Right kidney (tissue), 1 donor: ENCODE results near the gene OSBPL2.

ENCODE experiments used
- DNase-seq: peaks from one replicate; pipeline ENCODE4 v3.0.0-alpha.2; 2016

The OSBPL2 gene

DNA sequence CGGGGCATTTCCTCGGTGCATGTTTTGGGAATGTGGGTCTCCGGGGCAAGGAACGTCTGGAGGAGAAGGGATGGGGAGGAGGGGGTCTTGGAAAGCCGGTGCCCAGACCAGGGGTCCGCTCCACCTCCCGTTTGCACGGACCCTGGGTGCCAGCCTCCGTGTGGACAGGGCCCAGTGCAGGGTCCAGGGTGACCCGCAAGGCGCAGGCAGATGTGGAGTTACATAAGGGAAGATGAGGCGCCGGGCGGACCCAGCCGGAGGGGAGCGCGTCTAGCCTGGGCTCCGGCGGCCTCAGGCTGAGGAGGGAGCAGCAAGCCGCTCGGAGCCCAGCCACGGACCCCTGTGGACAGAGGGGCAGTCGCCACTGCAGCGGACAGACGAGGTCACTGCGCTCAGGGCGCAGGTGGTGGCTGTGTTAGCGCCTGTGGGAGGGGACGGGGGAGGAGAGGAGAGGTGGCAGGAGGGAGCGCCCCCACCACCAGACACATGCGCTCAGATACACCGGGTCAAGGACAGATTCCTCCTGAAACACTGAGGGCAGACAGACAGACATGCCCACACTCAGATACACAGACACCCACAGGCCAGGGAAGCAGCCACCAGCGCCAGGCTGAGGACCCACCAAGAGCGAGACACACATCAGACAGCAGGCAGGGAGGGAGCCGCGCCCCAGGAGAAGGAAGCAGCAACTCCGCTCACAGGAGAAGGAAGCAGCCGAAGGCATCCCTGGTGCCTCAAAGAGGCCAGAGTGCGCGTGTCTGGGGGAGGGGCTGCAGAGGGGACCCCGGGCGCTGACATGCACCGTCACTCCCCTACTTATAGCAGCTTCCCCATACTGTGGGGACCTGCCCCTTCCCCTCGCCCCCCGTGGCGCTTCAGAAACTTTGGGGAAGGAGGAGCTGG lies 17.4 kb upstream of the OSBPL2 start:
- no peak for DNase-seq

DNA sequence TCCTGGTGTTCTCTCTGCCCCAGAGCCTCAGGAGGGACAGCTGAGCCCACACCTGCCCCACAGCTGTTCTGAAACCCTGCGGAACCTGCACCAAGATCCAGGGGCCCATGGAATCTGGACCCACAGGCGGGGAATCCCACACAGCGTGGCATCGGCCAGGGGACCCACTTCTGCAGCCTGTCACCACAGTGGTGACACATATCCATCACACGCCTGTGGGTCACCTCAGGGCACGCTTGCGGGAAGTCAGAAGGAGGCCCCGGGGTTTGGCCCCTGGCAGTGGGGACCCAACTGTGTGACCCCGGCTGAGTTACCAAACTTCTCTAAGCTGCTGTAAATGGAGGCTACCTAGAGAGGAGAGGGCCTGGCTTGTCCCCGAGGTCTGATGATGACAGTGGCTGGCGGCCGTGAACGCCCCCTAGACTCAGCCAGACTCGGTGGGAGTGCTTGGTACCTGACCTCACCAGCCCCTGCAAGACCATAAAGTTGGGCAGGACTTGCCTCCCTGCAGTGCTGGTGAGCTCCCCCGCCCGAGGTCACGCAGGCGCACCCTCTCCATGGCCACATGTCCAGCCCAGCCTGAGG lies 16.0 kb upstream of the OSBPL2 start:
- DNase-seq: no peak

DNA sequence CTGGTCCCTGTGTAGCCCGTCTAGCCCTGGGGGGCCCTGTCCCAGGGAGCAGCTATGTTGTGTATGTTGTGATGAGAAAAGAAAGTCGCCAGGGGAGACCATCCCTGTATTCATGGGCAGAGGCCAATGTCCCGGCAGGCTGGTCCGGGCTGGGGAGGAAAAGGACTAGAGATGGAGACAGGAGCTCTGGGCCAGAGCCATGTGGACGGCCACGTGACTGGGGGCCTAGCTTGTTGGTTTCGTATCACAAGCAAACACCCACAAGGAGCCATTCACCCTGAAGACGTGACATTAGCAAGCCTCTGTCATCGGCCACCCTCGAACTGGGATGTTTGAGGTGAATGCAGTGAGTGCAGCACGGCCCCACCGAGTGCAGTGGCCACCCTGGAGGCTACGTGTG lies 15.3 kb upstream of the OSBPL2 start:
- no peak for DNase-seq

DNA sequence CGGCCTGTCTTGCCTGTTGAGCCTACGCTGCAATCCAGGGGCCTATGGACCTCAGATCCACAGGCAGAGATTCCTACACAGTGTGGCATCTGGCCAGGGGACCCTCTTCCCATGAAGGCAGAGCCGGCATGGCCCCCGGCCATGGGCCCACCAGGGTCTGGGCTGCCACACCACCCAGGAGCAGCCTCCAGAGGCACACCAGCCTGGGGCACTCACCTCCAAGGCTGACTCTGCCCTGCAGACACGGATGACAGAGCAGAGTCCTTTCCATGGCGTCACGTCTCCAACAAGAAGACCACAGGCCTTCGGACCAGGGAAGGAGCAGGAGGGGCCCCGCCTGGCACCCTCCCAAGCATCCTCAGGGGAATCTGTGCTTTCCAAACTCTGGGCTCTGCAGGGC lies 14.8 kb upstream of the OSBPL2 start:
- DNase-seq: no peak

DNA sequence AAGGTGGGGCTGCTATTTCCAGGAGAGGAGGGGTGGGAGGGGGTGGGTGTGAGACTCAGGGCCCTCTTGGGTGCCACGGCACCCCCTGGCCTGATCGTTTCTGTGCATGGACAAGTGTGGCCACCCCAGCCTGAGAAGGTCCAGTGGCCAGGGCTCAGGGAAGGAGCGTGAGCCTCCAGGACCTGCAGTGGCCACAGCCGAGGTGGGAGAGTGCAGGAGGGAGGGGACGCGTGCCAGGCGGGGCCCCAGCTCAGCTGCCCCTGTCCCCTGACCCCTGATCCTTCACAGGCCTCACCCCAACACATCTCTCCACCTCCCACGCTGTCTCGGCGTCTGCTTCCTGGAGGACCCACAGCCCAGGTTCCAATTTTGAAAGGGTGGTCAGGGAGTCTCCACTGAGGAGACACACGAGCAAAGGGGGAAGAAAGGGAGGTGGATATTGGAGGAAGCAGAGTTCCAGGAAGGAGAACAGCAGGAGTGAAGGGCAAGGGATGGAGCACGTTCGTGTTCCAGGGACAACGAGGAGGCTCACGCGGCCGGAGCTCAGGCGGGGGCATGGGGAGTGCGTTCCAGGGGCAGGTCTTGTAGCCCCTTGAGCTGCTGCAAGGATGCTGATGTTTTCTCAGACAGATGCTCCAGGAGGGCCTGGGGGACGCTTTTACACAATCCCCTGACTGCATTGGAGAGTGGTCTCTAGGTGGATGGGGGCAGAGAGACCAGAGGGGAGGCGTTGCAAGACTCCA lies 14.0 kb upstream of the OSBPL2 start:
- no peak for DNase-seq

DNA sequence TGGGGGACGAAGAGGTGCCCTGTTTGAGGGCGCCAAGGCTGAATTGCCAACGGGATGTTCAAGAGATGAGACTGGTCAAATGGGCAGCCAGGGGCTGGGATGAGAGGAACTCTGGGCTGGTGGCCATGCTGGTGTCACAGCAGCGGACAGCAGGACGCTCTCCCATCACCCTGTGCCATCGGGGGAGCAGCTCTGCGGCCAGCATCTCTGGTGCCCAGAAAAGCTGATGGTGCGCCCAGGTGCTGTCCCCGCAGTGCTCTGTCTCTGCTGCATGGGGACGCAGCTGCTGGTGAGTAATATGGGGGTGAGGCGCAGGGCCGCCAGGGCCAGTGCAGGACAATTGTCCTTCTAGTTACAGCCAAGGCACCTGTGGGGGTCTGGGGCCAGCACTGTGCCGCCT lies 13.3 kb upstream of the OSBPL2 start:
- DNase-seq: no peak

DNA sequence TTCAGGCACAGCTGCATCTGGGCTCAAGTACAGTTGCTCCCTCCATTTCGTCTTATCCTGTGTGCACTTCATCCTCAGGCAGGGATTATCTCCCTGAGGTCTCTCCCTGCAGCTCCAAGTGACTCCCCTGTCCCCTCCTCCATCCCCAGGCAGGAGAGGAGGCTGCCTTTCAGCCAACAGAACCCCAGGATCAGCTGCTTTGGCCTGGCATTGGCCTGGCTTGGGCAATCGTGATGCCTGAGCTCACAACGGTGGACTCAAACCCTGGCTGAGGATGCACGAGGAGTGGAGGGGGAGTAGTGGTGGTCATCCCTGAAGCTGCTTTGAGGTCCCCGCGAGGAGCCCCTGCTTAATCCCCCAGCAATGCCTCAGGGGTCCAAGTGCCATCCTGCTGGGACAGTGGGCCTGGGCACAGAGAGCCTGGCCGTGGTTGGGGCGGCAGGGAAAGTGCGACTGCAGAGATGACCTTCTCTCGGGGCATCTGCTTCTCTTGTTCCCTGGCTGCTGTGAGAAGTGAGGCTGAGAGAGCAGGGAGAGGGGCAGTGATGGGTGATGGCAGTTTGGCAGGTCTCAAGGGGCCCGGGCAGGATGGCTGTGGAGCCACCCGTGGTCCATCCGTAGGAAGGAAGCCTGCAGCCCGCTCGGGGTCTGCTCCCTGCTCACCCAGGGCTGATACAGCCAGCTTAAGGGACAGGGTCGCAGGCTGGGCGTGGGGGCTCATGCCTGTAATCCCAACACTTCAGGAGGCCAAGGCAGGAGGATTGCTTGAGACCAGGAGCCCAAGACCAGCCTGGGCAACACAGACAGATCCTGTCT lies 12.3 kb upstream of the OSBPL2 start:
- DNase-seq: no peak

DNA sequence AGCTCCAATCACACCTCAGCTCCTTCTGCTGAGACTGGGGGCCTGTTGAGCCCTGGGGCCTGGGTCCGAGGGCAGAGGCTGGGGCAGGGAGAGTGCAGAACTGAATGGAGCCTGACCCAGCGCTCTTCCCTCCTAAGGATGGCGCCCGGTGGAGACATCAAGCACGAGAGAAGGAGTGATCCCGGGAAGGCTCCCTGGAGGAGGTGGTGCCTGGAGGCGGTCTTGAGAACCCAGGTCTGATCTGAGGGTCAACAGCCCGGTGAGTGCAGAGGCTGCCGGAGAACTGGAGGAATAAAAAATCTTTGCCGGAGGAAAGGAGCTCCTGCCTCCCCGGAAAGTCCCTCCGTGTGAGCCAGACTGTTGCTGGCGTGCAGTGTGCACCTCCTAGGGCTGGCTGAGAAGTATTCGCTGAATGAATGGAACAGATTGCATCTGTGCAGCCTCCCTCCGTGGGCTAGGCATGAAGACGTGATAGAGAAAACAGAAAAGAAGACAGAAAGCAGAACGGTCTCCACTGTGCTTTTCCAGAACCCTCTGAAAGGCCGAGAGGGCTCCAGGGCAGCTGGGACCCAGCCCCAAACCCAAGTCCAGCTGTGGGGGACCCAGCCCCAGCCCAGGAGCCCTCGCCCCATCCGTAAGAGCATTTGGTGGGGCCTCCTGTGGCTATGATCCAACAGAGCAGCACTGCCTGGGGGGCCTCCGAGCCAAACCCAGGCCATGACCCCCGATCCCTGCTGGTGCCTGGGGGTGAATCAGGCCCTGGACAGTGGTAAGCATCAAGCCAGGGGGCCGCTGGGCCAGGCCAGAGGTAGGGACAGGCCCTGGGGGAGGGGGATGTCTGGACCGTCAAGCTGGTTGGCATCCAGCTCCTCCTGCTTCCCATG lies 11.4 kb upstream of the OSBPL2 start:
- DNase-seq: no peak

DNA sequence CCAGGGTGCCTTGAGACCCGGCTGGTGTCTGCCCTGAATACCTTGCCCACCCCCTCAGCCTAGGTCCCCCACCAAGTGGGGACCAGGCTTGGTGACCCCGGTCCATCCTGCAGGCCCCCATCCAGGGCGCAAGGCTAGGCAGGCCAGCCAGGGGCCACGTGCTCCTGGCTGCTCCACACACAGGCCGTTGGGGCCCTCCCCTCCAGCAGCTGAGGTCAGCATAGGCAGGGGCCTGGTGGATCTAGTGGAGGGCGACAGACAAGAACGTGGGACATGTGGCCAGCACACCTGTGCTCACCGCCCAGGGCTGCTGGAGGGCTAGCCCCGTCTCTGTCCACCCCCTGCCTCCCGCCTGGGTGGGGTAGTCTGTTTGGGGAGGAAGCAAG lies 10.7 kb upstream of the OSBPL2 start:
- no peak for DNase-seq

DNA sequence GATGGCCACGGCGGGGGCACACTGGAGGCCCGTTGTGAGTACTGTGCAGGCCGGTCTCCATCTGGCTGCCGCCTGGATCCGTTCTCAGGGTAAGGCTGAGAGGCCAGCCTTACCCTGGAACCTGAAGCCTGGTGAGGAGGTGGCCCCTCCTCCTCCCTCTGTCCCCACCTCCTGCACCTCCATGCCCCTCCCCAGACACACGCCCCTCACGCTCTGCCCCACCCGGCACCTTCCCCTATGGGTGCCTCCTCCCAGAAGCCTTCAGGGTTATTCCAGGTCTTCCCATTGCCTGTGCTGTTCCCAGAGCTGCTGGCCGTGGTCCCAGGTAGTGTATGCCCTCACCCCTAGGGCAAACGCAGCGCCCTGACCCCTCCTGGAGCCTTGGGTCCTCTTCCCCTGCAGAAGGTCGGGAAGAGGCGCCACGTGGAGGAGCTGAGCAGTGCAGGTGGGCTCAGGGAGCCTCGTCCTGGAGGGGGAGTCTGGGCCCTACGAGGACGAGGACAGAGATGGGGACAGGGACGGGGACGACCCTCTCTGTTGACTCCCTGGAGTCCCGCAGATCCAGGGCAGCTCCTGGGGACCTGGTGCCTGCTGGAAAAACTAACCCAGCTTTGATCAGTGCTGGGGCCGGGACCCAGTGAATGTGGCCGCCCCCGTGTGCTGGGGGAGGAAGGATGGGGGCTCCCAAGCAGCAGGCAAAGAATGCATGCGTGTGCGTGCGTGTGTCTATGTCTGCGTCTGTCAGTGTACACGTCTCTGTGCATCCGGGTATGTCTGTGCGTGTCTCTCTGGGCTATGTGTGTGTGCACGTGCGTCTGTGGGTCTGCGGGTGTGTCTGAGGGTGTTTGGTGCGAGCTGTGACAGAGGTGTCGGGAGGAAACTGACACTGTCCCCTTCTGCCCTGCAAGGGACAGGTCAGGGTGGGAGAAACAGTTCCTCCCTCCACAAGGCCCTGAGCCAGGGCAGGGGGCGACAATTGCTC lies 10.1 kb upstream of the OSBPL2 start:
- no peak for DNase-seq

DNA sequence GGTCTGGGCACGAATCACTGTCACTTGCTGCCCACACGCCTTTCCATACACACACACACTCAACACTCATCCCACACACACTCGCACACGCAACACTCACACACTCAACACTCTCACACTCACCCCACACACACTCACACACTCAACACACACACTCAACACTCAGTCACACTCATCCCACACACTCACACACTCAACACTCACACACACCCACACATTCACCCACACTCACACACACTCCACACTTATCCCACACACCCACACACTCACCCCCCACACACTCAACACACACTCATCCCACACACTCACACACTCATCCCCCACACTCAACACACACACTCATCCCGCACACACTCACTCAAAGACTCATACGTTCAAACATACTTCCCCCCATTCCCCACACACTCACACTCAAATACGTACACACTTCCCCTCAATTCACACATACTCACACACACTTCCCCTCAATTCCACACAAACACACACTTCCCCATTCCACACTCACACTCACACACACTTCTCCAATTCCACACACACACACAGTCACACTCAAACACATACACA lies 9.3 kb upstream of the OSBPL2 start:
- no peak for DNase-seq

DNA sequence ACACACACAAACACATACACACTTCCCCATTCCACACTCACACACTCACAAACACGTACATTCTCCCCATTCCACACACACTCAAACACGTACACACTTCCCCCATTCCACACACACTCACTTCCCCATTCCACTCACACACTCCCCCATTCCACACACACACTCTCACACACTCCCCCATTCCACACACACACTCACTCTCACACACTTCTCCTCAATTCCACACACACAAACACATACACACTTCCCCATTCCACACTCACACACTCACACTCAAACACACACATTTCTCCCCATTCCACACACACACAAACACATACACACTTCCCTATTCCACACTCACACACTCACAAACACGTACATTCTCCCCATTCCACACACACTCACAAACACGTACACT lies 8.7 kb upstream of the OSBPL2 start:
- DNase-seq: no peak

DNA sequence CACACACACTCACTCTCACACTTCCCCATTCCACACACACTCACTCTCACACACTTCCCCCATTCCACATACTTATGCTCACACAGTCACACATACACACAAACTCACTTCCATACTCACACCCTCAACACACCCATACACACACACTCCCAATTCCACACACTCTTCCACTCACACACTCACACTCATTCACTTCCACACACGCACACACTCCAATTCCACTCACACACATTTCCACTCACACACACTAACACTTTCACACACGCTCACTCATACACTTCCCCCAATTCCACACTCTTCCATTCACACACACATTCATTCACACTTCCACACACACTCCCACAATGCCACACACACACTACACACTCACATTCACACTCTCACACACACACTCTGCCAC lies 8.0 kb upstream of the OSBPL2 start:
- DNase-seq: no peak

DNA sequence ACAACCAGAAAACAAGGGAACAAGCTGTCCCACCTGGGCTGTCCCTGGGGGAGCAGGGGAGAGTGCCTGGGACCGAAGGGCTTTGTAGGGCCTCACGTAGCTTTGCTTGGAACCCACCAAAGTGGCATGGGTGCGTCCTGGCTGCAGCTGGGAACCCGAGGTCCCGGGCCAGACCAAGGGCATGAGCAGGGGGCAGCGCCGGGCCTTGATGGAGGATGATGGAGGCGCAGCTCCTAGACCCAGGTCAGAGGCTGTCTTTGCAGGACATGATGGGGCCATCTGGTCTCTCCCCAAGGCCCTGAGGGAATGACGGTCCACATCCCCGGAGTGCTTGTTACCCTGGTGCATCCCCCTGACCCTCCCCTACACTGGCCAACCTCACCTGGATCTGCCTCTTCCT lies 7.6 kb upstream of the OSBPL2 start:
- no peak for DNase-seq

DNA sequence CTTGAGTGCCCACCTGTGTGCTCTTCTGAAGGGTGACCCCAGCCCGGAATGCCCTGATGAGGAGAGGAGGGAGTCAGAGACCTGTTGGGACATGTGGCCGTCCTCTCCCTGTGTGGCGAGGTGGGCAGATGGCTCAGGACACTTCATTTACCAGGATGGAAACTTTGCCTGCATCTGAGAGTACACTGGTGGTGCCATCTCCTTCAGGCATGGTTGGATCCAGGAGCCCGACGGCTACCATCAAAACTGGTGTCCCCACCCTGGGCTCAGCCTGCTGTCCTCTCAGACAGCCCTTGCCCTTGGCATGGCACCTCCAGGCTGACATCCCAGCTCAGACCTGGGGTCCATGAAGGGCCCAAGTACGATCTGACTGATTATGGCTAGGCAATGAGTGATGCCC lies 7.0 kb upstream of the OSBPL2 start:
- DNase-seq: no peak

DNA sequence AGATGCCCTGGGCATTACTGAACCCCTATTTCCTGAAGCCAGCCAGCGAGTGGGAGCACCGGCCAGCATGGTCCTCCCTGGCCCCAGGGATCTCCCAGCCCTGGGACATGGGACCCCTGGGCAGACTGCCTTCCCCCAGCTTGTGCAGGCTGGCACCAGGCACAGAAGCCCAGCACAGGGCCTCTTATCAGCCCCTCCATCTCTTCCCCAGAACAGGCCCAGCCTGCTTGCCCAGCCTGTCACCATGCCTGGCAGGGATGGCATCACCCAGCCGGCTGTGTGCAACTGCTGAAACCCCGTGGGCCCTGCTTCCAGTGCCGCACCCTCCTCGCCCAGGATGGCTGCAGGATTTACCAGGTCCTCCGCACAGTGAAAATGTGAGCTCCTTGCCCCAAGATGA lies 6.1 kb upstream of the OSBPL2 start:
- DNase-seq: no peak

DNA sequence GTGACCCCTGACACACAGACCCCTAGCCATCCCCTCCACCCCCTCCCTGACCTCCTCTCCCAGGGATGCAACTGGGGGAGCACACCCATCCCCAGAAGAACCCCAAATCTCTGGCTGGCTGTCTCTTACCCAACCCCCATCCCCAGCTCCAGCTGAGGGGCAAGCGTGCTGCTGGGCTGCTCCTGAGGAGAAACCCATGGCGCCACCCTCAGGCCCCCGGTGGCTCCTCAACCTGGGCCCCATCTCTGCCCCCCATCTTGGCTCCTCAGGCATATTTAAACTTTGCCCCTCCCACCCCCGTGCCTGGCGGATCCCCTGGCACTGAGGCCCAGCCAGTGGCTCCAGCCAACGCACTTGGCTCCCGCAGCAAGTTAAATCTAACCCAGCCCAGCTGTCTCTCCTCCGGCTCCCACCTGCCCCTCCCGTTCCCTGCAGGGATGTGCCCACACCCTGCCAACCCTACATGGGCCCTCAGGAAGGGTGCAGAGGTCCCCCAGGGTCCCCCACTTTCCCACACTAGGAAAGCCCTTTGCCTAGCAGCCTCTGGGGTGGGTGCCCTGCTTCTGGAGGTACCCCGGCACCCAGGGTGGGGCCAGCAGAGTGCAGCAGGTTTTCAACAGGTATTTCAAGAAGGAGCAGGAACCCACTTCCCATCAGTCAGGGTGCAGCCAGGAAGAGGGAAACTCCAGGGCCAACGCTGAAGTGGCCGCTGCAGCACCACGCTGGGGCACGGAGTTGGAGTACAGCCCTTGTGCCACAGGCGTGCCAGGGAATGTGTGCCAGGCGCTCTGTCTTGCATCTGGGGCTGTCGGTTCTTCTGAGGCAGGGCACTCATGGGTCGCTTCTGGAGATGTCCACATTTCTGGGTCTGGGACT lies 5.3 kb upstream of the OSBPL2 start:
- no peak for DNase-seq

DNA sequence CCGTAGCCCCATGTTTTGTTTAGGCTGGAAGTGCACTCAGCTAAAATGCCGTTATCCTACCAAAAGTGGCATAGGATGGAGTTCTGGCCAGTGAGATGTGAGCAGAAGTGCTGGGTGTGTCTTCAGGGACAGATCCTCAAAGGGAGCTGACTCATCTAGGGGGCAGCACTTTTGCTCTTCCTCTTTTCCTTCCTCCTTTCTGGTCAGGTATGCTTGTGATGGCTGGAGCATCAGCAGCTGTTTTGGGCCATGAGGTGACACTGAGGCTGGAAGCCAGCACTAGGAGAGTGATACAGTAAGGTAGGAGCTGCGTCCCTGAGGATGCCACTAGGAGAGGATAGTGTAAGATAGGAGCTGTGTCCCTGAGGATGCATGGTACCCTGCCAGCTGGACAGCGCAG lies 4.6 kb upstream of the OSBPL2 start:
- DNase-seq: no peak

DNA sequence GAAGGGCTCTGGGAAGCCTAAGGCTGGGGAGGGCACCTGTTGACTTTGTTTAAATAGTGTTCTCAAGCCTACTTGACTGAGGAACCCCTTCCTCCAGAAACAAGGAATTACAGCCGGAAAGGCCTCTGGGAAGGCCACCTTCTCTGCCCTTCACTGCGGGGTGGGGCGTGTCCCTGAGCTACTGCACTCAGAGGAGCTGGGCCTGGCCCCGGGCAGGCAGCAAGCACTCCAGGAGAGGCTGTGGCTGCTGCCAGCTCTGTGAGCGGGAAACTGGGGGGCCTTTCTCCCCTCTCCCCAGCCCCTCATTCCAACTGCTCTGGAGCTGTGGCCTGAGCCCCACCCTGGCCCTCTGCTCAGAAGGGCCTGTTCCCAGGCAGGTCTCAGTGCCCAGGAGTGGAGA lies 4.0 kb upstream of the OSBPL2 start:
- no peak for DNase-seq
